OCI-LY1 (cell line): ENCODE measurements around the gene ASB16.

Source experiments
- H2AFZ ChIP-seq: fragments of 200-600 bp; sonication (generic), shearing (Covaris generic); 2 replicates; pipeline ENCODE4 v1.6.0; 2014; ENCODE audit warnings: antibody characterized with exemption, mild to moderate bottlenecking, low read length
- H3F3A ChIP-seq: fragments of 200-600 bp; sonication (generic), shearing (Covaris generic); 2 replicates; pipeline ENCODE4 v1.6.0; 2014; ENCODE audit warnings: mild to moderate bottlenecking, antibody characterized with exemption, low read length, moderate library complexity; ENCODE audit not compliant: insufficient read depth
- H3K27ac ChIP-seq: fragments of 200-600 bp; sonication (generic); 2 replicates; pipeline ENCODE4 v1.5.1; 2014; ENCODE audit warnings: low read length, mixed run types, mild to moderate bottlenecking, low read depth; ENCODE audit not compliant: poor library complexity, severe bottlenecking
- H3K27me3 ChIP-seq: fragments of 200-600 bp; sonication (generic); 2 replicates; pipeline ENCODE4 v1.6.0; 2014; ENCODE audit warnings: antibody characterized with exemption, mild to moderate bottlenecking, low read length, moderate library complexity; ENCODE audit not compliant: insufficient read depth
- H3K36me3 ChIP-seq: fragments of 200-600 bp; sonication (generic); 2 replicates; pipeline ENCODE4 v1.6.1; 2014; ENCODE audit warnings: mild to moderate bottlenecking, antibody characterized with exemption, low read length, moderate library complexity, mixed read lengths; ENCODE audit not compliant: insufficient read depth
- H3K4me1 ChIP-seq: fragments of 200-600 bp; sonication (generic); 2 replicates; pipeline ENCODE4 v1.5.1; 2014; ENCODE audit warnings: mild to moderate bottlenecking, low read length, moderate library complexity; ENCODE audit not compliant: insufficient read depth, severe bottlenecking
- H3K4me2 ChIP-seq: fragments of 200-600 bp; sonication (generic), shearing (Covaris generic); 2 replicates; pipeline ENCODE4 v1.6.1; 2014; ENCODE audit warnings: low read length
- H3K4me3 ChIP-seq: fragments of 200-600 bp; sonication (generic); 2 replicates; pipeline ENCODE4 v1.5.1; 2014; ENCODE audit warnings: low read length, low read depth, mild to moderate bottlenecking, mixed read lengths; ENCODE audit not compliant: poor library complexity, severe bottlenecking
- H3K79me2 ChIP-seq: fragments of 200-600 bp; shearing (Covaris generic); 2 replicates; pipeline ENCODE4 v1.6.1; 2016; ENCODE audit warnings: mixed run types, low read length, mixed read lengths; ENCODE audit not compliant: insufficient read depth
- H3K9ac ChIP-seq: fragments of 200-600 bp; sonication (generic), shearing (Covaris generic); 2 replicates; pipeline ENCODE4 v1.6.1; 2014; ENCODE audit warnings: mild to moderate bottlenecking, low read length, mixed read lengths
- H3K9me2 ChIP-seq: fragments of 200-600 bp; sonication (generic), shearing (Covaris generic); 2 replicates; pipeline ENCODE4 v1.6.1; 2014; ENCODE audit warnings: low read depth, mild to moderate bottlenecking, low read length, mixed read lengths
- H3K9me3 ChIP-seq: fragments of 200-600 bp; shearing (Covaris generic); 2 replicates; pipeline ENCODE4 v1.6.1; 2014; ENCODE audit warnings: low read length, mixed read lengths
- H4K20me1 ChIP-seq: fragments of 200-600 bp; sonication (generic), shearing (Covaris generic); 2 replicates; pipeline ENCODE4 v1.6.0; 2016; ENCODE audit warnings: mild to moderate bottlenecking, low read length; ENCODE audit not compliant: insufficient read depth
- EZH2 ChIP-seq: fragments of 200-600 bp; sonication (generic), shearing (Covaris generic); IDR thresholded peaks from 2 replicates; pipeline ENCODE4 v1.8.0; 2017; ENCODE audit warnings: borderline replicate concordance, mixed run types, mild to moderate bottlenecking, antibody characterized with exemption, low read length, moderate library complexity, mixed read lengths
- TF ChIP-seq, protein P1 (sequence below): fragments of 200-600 bp; sonication (generic), shearing (Covaris generic); IDR thresholded peaks from 2 replicates; pipeline ENCODE4 v1.5.1; 2017; ENCODE audit warnings: mild to moderate bottlenecking, antibody characterized with exemption, low read length, moderate library complexity, mixed read lengths

ASB16 gene

DNA sequence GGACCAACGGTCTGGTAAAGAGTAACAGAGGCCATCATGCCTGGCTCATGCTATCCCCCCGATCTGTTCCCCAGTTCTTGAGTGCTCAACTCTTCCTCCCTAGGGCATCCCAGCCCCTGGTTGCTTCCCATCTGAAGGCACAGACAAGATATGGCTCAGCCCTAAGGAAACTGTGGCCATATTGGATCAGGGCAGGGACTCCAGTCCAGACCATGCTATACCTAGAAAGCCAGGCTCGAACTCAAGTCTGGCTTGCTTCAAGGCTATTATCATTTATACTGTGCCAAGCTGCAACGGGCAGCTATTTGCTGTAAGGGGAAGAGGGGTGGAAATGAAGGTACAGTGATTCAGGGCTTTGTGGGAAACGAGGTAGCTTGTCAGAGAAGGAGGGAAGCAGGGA, 46.2 kb downstream of the ASB16 start:
- H3F3A ChIP-seq = no peaks in the 10 kb centered on the region
- no peaks in the 10 kb centered on the region for H4K20me1 ChIP-seq
- H3K79me2 ChIP-seq = peaks cover 19% of the 10 kb centered on the region
- H3K4me2 ChIP-seq = peak overlapping the region; percentile 97
- TF ChIP-seq EZH2 = no peak
- TF ChIP-seq, protein P1, sequence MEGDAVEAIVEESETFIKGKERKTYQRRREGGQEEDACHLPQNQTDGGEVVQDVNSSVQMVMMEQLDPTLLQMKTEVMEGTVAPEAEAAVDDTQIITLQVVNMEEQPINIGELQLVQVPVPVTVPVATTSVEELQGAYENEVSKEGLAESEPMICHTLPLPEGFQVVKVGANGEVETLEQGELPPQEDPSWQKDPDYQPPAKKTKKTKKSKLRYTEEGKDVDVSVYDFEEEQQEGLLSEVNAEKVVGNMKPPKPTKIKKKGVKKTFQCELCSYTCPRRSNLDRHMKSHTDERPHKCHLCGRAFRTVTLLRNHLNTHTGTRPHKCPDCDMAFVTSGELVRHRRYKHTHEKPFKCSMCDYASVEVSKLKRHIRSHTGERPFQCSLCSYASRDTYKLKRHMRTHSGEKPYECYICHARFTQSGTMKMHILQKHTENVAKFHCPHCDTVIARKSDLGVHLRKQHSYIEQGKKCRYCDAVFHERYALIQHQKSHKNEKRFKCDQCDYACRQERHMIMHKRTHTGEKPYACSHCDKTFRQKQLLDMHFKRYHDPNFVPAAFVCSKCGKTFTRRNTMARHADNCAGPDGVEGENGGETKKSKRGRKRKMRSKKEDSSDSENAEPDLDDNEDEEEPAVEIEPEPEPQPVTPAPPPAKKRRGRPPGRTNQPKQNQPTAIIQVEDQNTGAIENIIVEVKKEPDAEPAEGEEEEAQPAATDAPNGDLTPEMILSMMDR = no peak
- no peaks in the 10 kb centered on the region for H3K9me2 ChIP-seq
- H3K27ac ChIP-seq = peak overlapping the region; percentile 93
- peak overlapping the region; percentile 86 for H3K4me3 ChIP-seq
- H3K27me3 ChIP-seq = no peaks in the 10 kb centered on the region
- H3K9ac ChIP-seq = peak overlapping the region; percentile 99
- no peak overlapping the region for H2AFZ ChIP-seq
- no peaks in the 10 kb centered on the region for H3K9me3 ChIP-seq
- peaks cover 48% of the 10 kb centered on the region for H3K4me1 ChIP-seq
- H3K36me3 ChIP-seq = peaks cover 53% of the 10 kb centered on the region

DNA sequence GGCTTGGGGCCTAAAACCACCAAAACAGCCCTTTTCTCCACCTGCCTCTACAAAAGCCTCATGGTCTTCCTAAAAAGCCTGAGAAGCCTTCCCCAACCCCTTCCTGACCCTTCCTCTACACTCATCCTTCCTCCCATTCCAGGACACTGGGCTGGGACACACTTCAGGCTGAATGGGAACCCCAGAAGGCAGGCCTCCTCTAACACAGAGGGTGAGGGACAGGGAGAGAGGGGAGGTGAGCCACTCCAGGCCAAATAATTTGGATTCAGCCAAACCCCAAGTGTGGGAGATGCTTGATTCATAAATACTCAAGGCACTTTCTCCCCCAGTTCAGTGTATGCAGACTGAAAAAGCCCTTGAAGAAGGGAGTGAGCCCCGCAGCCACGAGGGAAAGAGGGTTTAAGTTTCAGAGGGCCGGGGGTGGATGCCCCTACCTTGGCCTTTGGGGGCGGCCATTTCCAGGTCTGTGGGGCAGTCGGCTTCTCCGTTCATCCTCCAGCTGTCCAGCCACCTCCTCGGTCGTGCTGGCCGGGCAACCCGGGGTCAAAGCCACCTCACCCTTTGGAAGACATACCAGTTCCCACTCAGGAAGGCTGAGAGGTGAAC, 47.3 kb downstream of the ASB16 start:
- Histone ChIP-seq H2AFZ (no peak overlapping the region), H4K20me1 (no peaks in the 10 kb centered on the region), H3F3A (no peaks in the 10 kb centered on the region), H3K27ac (peak overlapping the region; percentile 93), H3K79me2 (peaks cover 19% of the 10 kb centered on the region), H3K9ac (peak overlapping the region; percentile 99), H3K4me1 (peaks cover 43% of the 10 kb centered on the region), H3K9me3 (no peaks in the 10 kb centered on the region), H3K36me3 (peaks cover 51% of the 10 kb centered on the region), H3K4me2 (peak overlapping the region; percentile 97), H3K27me3 (no peaks in the 10 kb centered on the region), H3K4me3 (peak overlapping the region; percentile 86), H3K9me2 (no peaks in the 10 kb centered on the region)
- TF ChIP-seq EZH2 = no peak
- TF ChIP-seq, protein P1 = no peak

GRCh38 chr17:44218344-44219107, 48.0 kb downstream of the ASB16 start:
- H2AFZ ChIP-seq = no peak overlapping the region
- peak overlapping the region; percentile 93 for H3K27ac ChIP-seq
- H3K9me3 ChIP-seq = no peaks in the 10 kb centered on the region
- no peaks in the 10 kb centered on the region for H3K27me3 ChIP-seq
- H3K4me2 ChIP-seq = peak overlapping the region; percentile 97
- H3F3A ChIP-seq = no peaks in the 10 kb centered on the region
- no peaks in the 10 kb centered on the region for H4K20me1 ChIP-seq
- peaks cover 45% of the 10 kb centered on the region for H3K36me3 ChIP-seq
- peak overlapping the region; percentile 86 for H3K4me3 ChIP-seq
- peaks cover 39% of the 10 kb centered on the region for H3K4me1 ChIP-seq
- no peak for TF ChIP-seq EZH2
- TF ChIP-seq, protein P1 = peak; percentile 75
- no peaks in the 10 kb centered on the region for H3K9me2 ChIP-seq
- H3K9ac ChIP-seq = peak overlapping the region; percentile 99
- H3K79me2 ChIP-seq = peaks cover 19% of the 10 kb centered on the region
